Endometrium (tissue), 2 donors: ENCODE results near the gene PACSIN2.

Experiments
- FAIRE-seq: peaks from 2 replicates; lab custom pipeline; 2012; peaks lifted over from hg19 to GRCh38; lab: Jason Lieb, UNC
- donor health status: control.
- donor health status: control.

The PACSIN2 gene

DNA sequence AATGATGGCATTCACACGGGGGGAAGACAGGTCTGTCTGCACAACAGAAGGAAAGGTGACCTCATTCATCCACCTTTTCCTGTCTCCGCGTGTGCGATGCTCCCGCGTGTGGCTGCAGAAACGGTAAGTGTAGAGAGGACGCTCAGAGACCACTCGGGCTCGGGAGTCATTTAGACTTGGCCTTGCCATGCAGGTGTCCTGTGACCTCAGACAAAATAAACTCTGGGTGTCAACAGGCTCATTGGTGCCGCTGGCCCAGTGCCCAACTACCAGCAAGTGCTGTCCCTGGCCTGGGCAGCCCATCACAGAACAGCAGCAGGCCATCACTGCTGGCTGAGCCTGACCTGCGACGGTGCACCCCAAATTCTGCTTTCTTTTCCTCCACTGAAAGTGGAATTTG is 109.7 kb downstream of the PACSIN2 start:
- FAIRE-seq = no peak

DNA sequence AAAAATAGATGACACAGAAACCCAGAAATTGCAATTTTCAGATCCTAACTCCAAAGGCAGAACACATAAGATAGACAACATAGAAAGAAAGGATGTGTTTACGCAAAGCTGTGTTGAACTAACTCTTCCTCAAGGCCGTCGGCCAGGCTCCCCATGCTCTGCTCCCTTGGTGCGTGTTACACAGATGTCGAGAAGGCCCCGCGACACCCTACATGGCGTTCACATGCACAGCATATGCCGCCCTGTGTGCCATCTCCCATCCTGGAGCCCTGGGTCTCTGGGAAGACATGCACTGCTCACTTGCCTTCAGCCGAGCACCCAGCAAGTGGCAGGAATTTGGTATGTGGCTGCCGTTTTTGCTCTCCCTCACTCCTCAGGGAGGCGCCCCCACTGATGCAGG is 110.9 kb downstream of the PACSIN2 start:
- no peak for FAIRE-seq

DNA sequence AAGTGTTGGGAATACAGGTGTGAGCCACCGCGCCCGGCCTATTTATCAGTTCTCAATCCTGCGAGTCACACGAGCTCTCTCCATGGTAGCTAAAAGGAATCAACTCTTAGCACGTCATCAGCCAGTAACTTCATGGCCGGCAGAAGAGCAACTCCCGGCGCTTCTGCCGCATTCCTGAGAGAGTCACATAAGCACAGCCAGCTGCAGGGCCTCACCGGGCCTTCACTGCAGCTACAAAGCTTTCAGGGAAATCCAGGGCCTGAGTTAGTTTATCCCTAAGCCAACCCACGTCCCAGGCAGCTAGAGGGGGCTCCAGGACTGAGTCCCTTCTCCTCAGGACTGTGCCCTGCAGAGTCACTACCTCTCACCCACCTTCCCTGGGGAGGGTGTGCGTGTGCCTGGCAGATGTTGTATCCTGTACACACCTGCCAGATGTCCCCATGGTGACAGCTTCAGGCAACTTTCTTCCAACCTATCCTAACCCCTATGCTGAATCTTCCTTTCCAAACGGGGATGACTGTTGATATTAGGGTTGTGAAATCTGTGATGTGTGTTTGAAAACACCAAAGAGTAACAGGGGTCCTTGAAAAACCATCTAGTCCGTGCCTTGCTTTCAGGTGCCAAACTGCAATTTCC is 112.0 kb downstream of the PACSIN2 start:
- no peak for FAIRE-seq

DNA sequence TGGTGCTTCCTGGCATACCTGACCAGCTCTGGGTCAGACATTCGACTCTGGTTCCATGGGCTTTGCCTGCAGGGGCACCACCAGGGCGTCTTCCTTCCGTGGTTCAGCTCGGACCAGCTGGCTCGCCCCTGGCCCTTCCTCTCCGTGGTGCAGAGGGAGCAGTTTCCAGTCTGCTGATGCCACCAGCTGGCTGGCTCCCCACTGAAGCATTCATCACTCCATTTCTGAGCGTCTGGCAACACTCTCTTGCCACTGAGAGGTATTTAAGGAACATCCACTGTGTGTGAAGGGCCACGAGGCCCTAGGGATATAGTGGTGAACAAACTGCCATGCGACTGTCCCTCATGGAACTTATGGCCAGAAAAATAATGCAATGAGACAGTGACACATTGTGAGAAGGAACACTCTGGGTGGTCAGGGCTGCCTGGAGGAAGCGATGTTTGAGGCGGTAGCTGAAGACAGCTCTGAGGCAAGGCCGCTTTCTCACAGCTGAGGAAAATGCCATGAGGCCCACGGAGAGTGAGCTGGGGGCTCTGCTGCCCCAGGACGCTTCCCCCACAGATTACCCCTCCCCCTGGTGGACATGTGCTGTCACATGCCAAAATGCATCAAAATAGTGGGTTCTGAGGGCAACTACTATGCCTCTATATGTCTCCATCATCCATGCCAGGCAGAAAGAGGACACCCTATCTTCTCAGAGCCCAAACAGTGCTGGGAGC is 113.0 kb downstream of the PACSIN2 start:
- FAIRE-seq = no peak

DNA sequence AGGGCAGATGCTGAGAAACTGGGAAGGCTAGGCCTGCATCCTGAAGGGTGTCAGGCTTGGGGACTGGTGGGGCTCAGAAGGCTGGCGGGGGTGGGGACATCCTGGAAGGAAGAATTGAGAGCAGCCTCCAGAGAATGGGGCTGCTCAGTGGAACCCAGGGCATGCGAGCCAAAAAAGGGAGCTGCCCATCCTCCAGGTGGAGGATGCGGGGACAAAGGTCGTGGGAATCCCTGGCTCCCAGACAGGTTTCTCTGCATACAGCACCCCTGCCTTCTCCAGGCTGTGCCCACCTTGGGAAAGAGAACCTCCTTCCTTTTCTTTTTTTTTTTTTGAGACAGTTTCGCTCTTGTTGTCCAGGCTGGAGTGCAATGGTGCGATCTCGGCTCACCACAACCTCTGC is 117.0 kb downstream of the PACSIN2 start:
- no peak for FAIRE-seq

DNA sequence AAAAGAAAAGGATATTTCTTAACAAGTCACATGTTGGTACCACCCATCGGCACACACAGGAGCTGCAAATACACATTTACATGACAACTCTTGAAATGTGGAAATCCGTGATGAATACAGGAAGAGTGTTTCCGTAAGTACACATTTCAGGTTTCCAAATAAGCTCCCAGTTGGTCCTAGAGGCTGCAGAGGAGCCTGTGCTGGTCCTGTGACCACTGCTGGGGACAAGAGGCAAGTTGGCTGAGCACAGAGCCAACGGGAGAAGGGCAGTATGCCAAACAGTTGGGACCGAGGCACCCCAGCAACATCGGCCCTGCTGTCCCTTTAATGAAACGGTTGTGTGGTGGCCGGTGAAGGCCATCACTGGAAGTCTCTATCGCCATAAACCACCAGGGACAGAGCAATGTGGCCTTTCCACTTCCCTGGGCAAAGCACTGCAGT is 119.4 kb downstream of the PACSIN2 start:
- FAIRE-seq = no peak

DNA sequence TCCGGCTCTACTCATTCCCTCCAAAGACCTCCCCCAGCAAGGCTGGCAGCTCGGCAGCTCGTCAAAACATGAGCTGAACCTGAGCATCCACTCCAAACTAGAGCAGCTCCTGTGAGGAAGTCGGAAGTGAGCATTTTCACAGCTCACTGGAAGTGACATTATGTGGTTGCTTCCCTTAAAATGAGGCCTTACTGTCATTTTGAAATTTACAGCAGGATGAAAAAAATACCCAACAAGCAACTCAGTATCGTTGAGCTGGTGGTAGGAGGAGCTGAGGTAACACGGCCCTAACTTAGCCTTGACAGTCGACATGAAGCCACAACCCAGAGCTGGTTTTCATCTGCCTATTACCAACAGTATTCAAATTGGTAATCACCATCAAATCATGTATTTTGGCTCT is 119.9 kb downstream of the PACSIN2 start:
- FAIRE-seq = no peak

DNA sequence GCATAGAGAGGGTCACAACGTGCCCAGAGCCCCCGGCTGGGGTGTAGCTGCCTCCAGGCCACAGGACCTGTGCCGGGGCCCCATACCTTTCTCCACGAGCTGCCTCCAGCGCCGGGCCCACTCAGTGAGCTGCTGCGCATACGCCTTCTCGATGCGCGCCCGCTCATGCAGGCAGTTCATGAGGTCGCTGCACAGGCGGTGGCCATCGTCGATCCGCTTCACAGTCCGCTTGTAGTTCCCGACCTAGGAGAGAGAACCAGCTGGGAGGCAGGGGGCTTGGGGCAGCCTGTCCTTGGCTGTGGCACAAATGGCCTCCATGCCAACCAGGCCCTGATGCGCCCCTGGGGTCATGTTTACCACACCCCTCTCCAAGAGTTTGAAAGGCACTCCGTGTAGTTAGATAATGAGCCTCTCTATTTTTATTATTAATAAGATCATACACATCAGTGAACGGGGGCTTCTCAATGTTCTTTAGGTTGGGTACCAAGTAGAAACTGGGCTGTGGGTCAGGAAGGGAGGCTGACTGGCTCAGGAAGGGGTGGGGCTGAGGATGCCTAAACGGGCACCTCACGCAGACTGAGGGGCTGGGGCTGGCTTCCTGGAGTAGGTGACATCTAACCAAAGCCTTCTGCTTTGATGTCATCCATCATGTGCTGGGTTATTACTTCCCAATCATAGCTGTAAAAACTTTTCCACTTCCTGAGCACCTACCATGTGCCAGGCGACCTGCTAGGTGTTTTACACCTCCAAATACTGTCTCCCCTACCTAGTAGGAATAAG is 121.4 kb downstream of the PACSIN2 start:
- no peak for FAIRE-seq

DNA sequence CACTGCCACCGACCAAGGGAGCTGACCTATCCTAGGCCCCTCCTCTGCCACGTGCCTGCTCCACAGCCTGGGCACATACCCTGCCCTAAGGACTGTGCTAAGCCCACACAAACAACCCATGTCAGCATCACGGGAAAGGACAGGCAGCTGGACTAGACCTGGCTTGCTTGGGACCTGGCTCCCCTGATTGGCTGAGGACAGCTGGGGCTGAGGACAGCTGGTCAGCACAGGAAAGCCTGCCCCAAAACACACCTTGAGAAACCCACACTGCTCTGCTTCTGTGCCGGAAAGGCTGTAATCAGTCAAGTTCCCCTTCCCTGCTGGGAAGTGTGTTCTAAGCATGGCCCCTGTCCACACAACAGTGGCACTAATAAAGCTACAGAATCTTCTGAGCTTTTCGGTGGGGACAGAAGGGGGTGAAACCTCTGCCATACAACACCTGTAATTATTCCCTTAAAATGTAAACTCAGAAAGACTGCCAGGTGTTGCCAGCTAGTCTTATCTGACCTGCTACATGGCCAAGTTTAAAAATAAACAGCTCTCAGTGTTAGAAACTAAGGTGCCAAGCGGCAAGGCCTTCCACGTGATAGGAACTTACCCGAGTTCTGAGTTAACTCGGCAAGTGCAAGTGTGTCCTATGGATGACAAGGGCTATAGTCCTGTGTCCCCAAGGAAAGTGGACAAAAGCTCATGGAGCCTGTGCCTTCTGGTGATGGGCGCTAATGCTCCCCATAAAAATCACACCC is 122.2 kb downstream of the PACSIN2 start:
- no peak for FAIRE-seq

DNA sequence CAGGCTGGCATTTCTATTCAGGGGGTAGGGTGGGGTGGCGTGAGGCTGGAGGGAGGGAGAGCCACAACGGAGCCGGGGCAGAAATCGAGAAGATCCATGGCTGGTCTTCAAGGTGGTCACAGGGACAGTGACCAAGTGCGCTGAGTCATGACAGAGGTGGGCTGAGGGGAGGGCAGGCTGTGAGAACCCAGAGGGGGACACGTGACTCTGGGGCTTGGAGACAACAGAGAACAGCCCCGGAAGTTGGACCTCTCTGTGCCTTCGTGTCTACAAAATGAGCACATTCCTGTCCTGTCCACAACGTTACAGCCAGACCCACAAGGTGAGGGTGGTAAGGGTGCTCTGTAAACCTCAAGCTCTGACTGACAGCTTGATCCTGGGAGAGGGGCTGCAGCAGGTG is 122.8 kb downstream of the PACSIN2 start:
- no peak for FAIRE-seq

DNA sequence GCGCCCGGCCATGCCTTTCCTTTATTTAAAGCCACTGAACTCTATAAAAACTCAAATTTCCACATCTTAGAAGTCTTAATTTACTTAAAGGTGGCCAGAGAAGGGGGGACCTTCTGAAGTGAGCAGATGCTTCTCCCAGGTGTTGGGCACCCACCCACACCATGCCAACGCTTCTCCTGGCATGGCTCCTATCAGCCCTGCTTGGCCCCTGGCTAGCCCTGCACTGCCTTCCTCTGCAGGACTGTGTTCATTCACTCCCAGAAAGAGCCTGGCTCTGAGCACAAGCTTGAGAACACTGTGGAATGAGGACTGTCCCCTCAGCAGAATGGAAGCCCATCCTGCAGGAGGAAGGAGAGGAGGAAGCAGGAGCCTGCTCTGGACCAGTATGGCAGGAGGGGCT is 123.3 kb downstream of the PACSIN2 start:
- no peak for FAIRE-seq

DNA sequence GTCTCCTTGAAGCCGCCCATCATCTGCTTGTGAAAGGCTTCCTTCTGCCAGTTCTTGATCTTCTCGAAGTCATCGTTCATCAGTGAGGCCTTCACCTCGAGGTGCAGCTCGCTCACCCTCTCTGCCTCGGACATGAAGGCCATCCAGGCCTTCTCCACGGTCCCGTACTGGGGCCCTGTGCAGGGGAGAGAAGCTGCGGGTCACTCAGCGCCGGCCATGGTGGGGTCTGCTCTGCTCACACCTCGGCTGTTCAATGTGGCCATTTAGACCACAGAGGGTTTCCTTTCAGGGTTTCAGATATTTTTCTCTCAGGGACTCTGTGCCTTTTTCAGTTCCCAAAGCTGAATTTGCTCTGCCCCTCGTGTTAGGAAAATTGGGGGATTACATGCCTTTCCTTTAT is 123.9 kb downstream of the PACSIN2 start:
- FAIRE-seq = no peak

DNA sequence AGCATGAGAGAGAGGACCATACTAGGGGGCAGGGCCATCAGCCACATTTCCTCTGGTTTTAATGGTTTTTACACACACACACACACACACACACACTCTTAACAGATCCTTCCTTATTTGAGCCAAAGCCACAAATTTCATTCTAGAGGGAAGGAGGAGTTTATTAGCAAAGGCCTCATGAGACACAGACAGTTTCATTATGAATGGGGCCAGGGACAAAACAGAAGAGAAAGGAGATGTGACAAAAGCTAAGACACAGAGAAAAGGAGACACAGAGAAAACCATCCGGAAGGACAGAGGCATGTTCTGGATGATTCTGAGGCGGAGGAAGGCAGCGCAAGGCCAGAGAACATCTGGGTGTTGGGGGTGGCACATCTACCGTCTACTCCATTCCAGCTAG is 125.6 kb downstream of the PACSIN2 start:
- no peak for FAIRE-seq

DNA sequence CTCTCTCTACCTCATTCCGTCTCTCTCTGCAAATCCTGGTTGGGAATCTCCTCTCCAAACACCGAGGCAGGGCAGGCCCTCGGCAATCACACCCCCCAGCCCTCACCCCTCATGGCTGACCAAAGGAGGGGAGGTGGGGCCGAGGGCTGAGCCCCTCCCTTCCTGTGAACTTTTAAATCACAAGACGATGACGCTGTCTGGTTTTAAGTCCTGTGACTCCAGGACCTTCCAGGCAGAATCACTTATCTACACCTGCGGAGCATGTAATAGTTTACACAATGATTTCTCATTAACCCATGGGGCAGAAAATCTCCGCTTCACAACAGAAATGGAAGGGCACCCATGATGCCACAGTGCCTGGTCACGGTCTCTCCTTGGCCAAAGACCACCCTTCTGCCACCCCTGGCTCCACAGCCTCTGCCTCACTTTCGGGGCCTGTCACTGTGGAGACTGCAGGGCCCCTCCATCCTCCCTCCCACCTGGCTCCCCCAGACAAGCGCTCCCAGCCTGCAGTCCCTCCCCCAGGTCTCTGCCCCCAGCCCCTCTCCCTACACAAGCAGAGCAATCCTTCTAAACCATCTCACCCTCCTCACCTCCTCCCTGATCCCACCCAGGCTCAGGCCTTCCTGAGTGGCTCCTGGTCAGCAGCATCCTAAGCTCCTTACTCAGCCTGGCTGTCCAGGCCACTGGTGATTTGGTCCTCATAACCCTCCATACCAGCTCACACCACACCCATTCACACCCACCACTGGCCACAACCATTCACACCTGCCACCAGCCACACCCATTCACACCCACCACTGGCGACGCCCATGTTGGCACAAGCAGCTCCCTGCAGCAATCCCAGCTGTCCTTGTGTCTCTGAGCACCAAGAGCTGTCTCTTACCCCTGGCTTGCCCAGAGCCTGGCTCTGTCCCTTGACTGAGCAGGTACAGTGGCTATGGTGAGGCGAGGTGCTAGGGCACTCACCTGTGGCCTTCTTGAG is 127.1 kb downstream of the PACSIN2 start:
- FAIRE-seq = no peak

DNA sequence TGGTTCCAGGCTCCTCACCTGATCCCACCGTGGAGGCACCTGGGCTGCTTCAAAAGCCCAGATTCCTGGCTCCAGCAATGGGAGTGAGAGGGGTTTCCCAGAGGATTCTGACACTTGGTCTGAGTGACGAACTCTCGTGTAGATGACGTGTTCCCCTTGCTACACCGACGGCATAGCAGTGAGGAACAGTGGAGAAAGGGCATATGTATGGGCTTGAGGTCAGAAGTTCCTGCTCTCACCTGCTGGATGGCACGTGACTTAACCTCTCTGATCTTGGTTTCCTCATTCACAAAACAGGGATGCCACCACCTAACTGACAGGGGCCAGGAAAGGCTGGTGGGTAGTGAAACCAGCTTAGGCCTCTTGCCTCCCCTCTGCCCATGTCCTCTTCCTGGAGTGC is 127.8 kb downstream of the PACSIN2 start:
- no peak for FAIRE-seq

DNA sequence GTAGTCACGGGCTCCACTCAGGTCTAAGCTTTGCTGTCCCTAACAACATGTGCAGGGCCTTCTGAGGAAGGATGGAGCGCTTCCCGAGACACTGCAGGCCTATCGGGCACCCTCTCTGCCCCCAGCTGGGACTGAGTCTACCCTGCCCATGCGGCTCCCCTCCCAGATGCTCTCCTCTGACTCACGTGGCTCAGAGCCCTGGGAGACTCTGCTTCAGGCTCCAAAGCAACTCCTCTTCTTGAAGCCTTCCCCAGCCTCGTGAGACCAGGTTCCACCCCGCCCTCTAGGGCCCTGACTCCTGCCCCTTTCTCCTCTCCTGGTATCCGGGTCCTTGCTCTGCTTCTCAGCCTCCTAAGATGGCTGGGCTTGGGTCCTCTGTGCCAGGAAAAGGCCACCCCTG is 129.5 kb downstream of the PACSIN2 start:
- FAIRE-seq = no peak

DNA sequence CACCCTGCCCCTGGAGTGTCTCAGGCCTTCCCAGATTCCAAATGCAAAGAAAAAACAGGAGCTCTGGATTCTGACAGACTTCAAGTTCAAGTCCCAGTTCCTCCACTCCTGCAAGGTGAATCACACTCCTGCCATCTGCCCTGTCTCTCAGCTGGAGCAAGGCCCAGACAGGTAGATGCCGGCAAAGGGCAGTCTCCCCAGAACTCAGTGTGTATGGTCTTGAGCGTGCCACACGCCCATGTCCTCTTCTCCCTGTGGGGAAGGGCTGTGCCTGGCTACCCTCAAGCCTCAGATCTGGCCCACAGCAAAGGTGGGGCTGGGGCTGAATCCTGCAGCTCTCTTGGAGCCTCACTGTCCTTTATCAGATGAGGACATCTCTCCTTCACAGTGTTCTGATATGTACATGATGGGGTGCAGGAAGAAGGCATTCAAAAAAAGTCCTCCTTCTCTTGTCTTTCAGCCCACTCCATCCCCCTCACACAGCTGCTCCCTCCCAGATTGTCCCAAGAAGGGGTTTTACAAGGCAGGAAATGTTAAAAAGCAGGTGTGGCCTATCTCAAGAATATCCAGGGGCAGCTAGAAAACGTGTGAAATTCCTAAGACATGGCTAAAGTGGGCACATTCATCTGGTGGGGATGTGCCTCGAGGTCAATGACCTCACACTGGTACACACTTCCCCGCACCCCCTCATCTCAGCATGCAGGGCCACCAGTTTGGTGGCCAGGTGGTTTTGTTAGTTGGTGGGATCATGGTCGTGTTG is 130.2 kb downstream of the PACSIN2 start:
- FAIRE-seq = no peak

DNA sequence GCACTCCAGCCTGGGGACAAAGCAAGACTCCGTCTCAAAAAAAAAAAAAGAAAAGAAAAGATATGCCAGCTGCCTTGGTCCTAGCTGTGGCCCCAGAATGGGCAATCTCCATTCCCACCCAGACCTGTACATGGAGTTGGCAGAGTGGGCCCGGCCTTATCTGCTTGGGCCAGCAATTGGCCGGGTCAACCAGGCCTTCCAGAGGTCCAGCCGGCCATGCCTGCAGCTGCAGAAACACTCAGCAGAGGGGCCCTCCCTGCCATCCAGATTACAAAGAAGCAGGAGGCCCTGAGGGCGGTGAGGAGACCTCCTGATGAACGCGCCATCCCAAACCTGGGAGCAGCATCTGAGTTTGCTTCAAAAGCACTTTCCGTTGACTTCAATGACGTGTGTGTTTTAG is 131.0 kb downstream of the PACSIN2 start:
- FAIRE-seq = no peak

DNA sequence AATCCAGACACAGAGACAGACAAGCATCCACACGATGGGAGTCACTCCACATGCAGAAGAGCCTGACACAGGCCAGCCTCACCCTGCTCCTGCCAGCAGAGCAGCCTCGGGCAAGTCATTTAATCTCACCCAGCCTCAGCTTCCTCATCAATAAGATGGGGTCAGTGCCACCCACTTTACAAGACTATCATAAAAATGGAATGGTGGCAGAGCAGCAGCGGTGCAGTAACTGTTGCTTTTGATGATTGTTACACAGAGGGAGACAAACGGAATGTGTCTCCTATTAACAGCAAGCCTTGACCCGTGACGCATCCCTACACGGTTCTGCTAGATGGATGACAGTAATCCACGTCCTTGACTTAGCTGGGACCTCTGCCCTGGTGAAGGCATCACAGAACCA is 131.8 kb downstream of the PACSIN2 start:
- no peak for FAIRE-seq

DNA sequence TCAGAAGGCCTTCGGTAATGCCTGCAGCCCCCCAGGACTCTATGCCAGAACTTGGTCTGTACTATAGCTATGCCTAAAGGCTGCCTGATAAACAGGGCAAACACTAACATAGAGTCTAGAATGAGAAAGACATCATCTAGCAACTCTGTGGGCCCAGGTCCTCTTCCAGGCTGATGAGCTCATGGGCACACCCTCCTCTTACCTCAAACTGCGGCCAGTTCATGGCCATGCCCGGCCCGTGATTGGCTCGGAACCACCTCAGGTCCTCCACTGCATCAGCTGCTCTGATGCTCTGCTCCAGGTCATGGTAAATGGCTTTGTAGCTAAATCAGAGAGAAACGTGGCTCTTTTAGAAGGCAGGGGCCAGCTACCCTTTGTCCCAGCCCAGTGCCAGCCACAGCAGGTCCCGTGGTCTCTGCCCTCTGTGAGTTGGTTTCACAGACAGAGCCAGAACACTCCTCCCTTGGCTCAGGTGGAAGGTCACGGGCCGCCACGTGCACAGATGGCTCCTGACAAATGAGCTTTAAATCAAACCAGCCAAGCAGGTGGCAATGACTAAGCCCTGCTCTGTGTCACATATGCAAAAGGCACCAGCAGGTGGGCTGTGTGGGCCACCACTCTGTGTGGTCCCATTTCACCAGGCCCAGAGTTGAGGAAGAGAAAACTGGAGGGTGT is 132.8 kb downstream of the PACSIN2 start:
- FAIRE-seq = no peak
